H1 (cell line): ENCODE data around the gene SLC44A1. TPM values are rescaled to one million over a fixed set of nuclear protein-coding genes. Genes with fewer than 3 reads are reported as not detected.

Experiments
- CTCF ChIA-PET: fragments of 300-600 bp; sonication (Branson Sonifier 250); formaldehyde crosslinking; loops from one replicate; lab custom pipeline; 2021; ENCODE audit not compliant: partially characterized antibody; lab: Charles Lee
- POLR2A ChIA-PET: fragments of 300-600 bp; sonication (Branson Sonifier 250); formaldehyde crosslinking; loops from one replicate; lab custom pipeline; 2021; ENCODE audit warnings: inconsistent platforms; ENCODE audit not compliant: partially characterized antibody; lab: Charles Lee
- DNase-seq, 2 experiments: peaks; one replicate each; pipeline versions ENCODE4 v3.0.0 to v3.0.0-alpha.2; 2010 to 2022; ENCODE audit warnings: low spot score in 2 of 2, low read depth in 1 of 2, mixed read lengths in 1 of 2
- FAIRE-seq: peaks from 2 replicates; lab custom pipeline; 2011; peaks lifted over from hg19 to GRCh38; lab: Jason Lieb, UNC
- H2AFZ ChIP-seq: 2 replicates; pipeline ENCODE4 v1.8.1; 2012; ENCODE audit warnings: low read length, inconsistent platforms
- H2AK5ac ChIP-seq: 2 replicates; pipeline ENCODE4 v1.6.1; 2013; ENCODE audit warnings: low read depth, low read length
- H2BK120ac ChIP-seq: replicated peaks from 2 replicates; pipeline ENCODE3; 2013; ENCODE audit warnings: low read depth, low read length, inconsistent platforms
- H2BK12ac ChIP-seq: 2 replicates; pipeline ENCODE4 v1.6.1; 2013; ENCODE audit warnings: low read depth, low read length
- H2BK15ac ChIP-seq: 2 replicates; pipeline ENCODE4 v1.6.1; 2013; ENCODE audit warnings: low read length
- H2BK20ac ChIP-seq: 2 replicates; pipeline ENCODE4 v1.6.1; 2013; ENCODE audit warnings: low read length
- H2BK5ac ChIP-seq: 2 replicates; pipeline ENCODE4 v1.6.1; 2013; ENCODE audit warnings: low read depth, low read length
- H3K14ac ChIP-seq: 2 replicates; pipeline ENCODE4 v1.6.1; 2013; ENCODE audit warnings: inconsistent platforms; ENCODE audit not compliant: insufficient read length
- H3K18ac ChIP-seq: 2 replicates; pipeline ENCODE4 v1.6.1; 2013; ENCODE audit warnings: low read length; ENCODE audit errors: extremely low read depth
- H3K23ac ChIP-seq: 2 replicates; pipeline ENCODE4 v1.6.1; 2013; ENCODE audit warnings: inconsistent platforms; ENCODE audit not compliant: insufficient read length
- H3K23me2 ChIP-seq: 2 replicates; pipeline ENCODE4 v1.6.1; 2013; ENCODE audit warnings: low read depth, low read length
- H3K27ac ChIP-seq: 2 replicates; pipeline ENCODE4 v1.6.1; 2011; ENCODE audit warnings: low read depth, low read length, inconsistent platforms
- H3K27me3 ChIP-seq, 4 experiments: replicated peaks in 1 of 4; 1 replicate in 1 of 4; 2 replicates in 3 of 4; pipeline versions ENCODE4 v1.6.1 to v1.8.1; 2011 to 2013; ENCODE audit warnings: low read length in 3 of 4, mild to moderate bottlenecking in 3 of 4, inconsistent platforms in 2 of 4, mixed read lengths in 2 of 4, moderate library complexity in 1 of 4; ENCODE audit not compliant: control insufficient read depth in 3 of 4, insufficient read depth in 3 of 4; ENCODE audit errors: extremely low read depth in 1 of 4
- H3K36me3 ChIP-seq, 4 experiments: 2 replicates each; pipeline versions ENCODE4 v1.6.1 to v1.8.1; 2011 to 2013; ENCODE audit warnings: mild to moderate bottlenecking in 4 of 4, low read length in 3 of 4, moderate library complexity in 2 of 4, control low read depth in 1 of 4, inconsistent platforms in 1 of 4; ENCODE audit not compliant: insufficient read depth in 4 of 4, control insufficient read depth in 2 of 4
- H3K4ac ChIP-seq: replicated peaks from 2 replicates; pipeline ENCODE3; 2013; ENCODE audit warnings: low read length, low read depth, mixed read lengths, inconsistent platforms; ENCODE audit not compliant: insufficient read length
- H3K4me1 ChIP-seq, 4 experiments: replicated peaks in 1 of 4; 1 replicate in 1 of 4; 2 replicates in 3 of 4; pipeline versions ENCODE4 v1.6.1 to v1.8.1; 2011 to 2013; ENCODE audit warnings: low read length in 3 of 4, inconsistent platforms in 2 of 4, mixed read lengths in 1 of 4; ENCODE audit not compliant: insufficient read depth in 4 of 4, control insufficient read depth in 3 of 4
- H3K4me2 ChIP-seq, 2 experiments: 2 replicates each; pipeline versions ENCODE4 v1.6.1 to v1.8.1; 2011 to 2013; ENCODE audit warnings: low read depth in 2 of 2, low read length in 2 of 2, control low read depth in 1 of 2, inconsistent platforms in 1 of 2, mild to moderate bottlenecking in 1 of 2; ENCODE audit not compliant: insufficient read depth in 1 of 2
- H3K4me3 ChIP-seq, 4 experiments: fragments of 200-600, 300-600 bp in 1 of 4; sonication (generic), shearing (Covaris generic), sonication (Bioruptor Twin) in 1 of 4; 2 replicates each; pipeline versions ENCODE4 v1.5.1 to v1.8.1; 2011 to 2016; ENCODE audit warnings: low read length in 4 of 4, low read depth in 3 of 4, control low read depth in 2 of 4, inconsistent platforms in 2 of 4, mild to moderate bottlenecking in 2 of 4, mixed read lengths in 1 of 4, moderate library complexity in 1 of 4; ENCODE audit not compliant: insufficient read depth in 2 of 4; ENCODE audit errors: extremely low read depth in 1 of 4
- H3K56ac ChIP-seq: replicated peaks from 2 replicates; pipeline ENCODE3; 2013; ENCODE audit warnings: low read depth, mild to moderate bottlenecking, mixed read lengths, low read length, inconsistent platforms; ENCODE audit not compliant: insufficient read length
- H3K79me1 ChIP-seq: 2 replicates; pipeline ENCODE4 v1.6.1; 2013; ENCODE audit warnings: low read depth, low read length, control low read depth
- H3K79me2 ChIP-seq, 2 experiments: 2 replicates each; pipeline versions ENCODE4 v1.6.1 to v1.8.1; 2012 to 2013; ENCODE audit warnings: low read length in 2 of 2, mild to moderate bottlenecking in 2 of 2, inconsistent platforms in 1 of 2; ENCODE audit not compliant: insufficient read depth in 2 of 2, control insufficient read depth in 1 of 2
- H3K9ac ChIP-seq, 4 experiments: replicated peaks in 1 of 4; 1 replicate in 1 of 4; 2 replicates in 3 of 4; pipeline versions ENCODE4 v1.6.1 to v1.8.1; 2011 to 2013; ENCODE audit warnings: low read depth in 3 of 4, low read length in 3 of 4, control low read depth in 2 of 4, mild to moderate bottlenecking in 2 of 4, moderate library complexity in 2 of 4, inconsistent platforms in 1 of 4; ENCODE audit errors: extremely low read depth in 1 of 4
- H3K9me3 ChIP-seq, 2 experiments: 2 replicates each; pipeline versions ENCODE4 v1.6.1 to v1.8.1; 2012 to 2013; ENCODE audit warnings: mild to moderate bottlenecking in 2 of 2, moderate library complexity in 2 of 2, control low read depth in 1 of 2, inconsistent platforms in 1 of 2, low read depth in 1 of 2, low read length in 1 of 2, mixed read lengths in 1 of 2; ENCODE audit not compliant: insufficient read depth in 2 of 2
- H4K20me1 ChIP-seq, 2 experiments: replicated peaks in 1 of 2; 2 replicates each; pipeline versions ENCODE3 to v1.8.1; 2011 to 2013; ENCODE audit warnings: inconsistent platforms in 2 of 2, low read length in 2 of 2, mild to moderate bottlenecking in 1 of 2; ENCODE audit not compliant: insufficient read depth in 2 of 2, control insufficient read depth in 1 of 2
- H4K5ac ChIP-seq: 2 replicates; pipeline ENCODE4 v1.6.1; 2013; ENCODE audit warnings: low read length, low read depth, mixed read lengths, inconsistent platforms; ENCODE audit not compliant: insufficient read length
- H4K8ac ChIP-seq: 2 replicates; pipeline ENCODE4 v1.8.0; 2013; ENCODE audit warnings: mild to moderate bottlenecking, moderate library complexity, low read length, inconsistent platforms; ENCODE audit not compliant: insufficient read depth; ENCODE audit errors: extremely low read depth
- H4K91ac ChIP-seq: replicated peaks from 2 replicates; pipeline ENCODE3; 2013; ENCODE audit warnings: low read length, mixed read lengths, inconsistent platforms; ENCODE audit not compliant: insufficient read length
- BCL11A ChIP-seq, 2 experiments: IDR thresholded peaks; one replicate each; pipeline ENCODE4 v1.6.1; 2011; ENCODE audit warnings: low read depth in 2 of 2, low read length in 2 of 2, mild to moderate bottlenecking in 2 of 2
- CBX8 ChIP-seq: fragments of 300-800, 300-1000 bp; sonication (generic); IDR thresholded peaks from 2 replicates; pipeline ENCODE4 v1.7.1; 2016; ENCODE audit warnings: low read depth, low read length, borderline replicate concordance
- JUND ChIP-seq: IDR thresholded peaks from 2 replicates; pipeline ENCODE4 v1.6.1; 2011; ENCODE audit warnings: mild to moderate bottlenecking, improper control_type of control experiment, low read length
- KDM1A ChIP-seq: fragments of 200-600, 300-600 bp; sonication (generic); IDR thresholded peaks from 2 replicates; pipeline ENCODE4 v1.7.1; 2016; ENCODE audit warnings: mild to moderate bottlenecking, low read length, borderline replicate concordance
- KDM4A ChIP-seq: IDR thresholded peaks from one replicate; pipeline ENCODE4 v1.7.1; 2012; ENCODE audit warnings: low read depth, mild to moderate bottlenecking, moderate library complexity, low read length, inconsistent platforms; ENCODE audit not compliant: severe bottlenecking
- SAP30 ChIP-seq: fragments of 300-600 bp; sonication (generic); IDR thresholded peaks from 2 replicates; pipeline ENCODE4 v1.7.1; 2012; ENCODE audit warnings: low read length, moderate library complexity, mild to moderate bottlenecking, inconsistent platforms; ENCODE audit not compliant: insufficient read depth, insufficient replicate concordance
- ZNF274 ChIP-seq: IDR thresholded peaks from 2 replicates; pipeline ENCODE4 v1.7.0; 2012; ENCODE audit warnings: low read length, borderline replicate concordance; ENCODE audit errors: extremely low read depth
- polyA plus RNA-seq, 7 experiments: library from polyadenylated mRNA; depleted of rRNA in 3 of 7; stranded (reverse) in 5 of 7; unstranded in 2 of 7; fragments of >200 nt in 5 of 7; fragments of 200-250 nt in 2 of 7; gene quantifications; 1 replicate in 5 of 7; 2 replicates in 1 of 7; 4 replicates in 1 of 7; pipeline versions ENCODE4 v1.2.1 to v1.2.3, GENCODE V29; 2011 to 2013; ENCODE audit warnings: missing spikeins in 2 of 7, mixed read lengths in 2 of 7
- total RNA-seq: library from RNA; stranded (reverse); fragmentation: NEBNext Ultra II Directional; extraction: Animal tissue kit (Norgen Biotek cat#: 25700); gene quantifications from 2 replicates; pipeline ENCODE4 v1.2.1, GENCODE V29; 2021

The SLC44A1 gene
- total and polyA plus RNA-seq, 2 of the 8 experiments (the other 6 are each of a cell fraction or from before 2014, with no cell fraction given) = 30.5 to 71.2 TPM

- Histone ChIP-seq H2BK12ac (no peak overlapping the region), H4K5ac (no peak overlapping the region), H4K8ac (no peak overlapping the region), H3K9ac (no peak overlapping the region), H3K18ac (no peak overlapping the region), H3K23me2 (no peaks in the 10 kb centered on the region), H3K79me1 (no peaks in the 10 kb centered on the region), H3K27ac (no peak overlapping the region), H3K79me2 (0 out of 4 replicates have a peak, but pooled peaks cover 0 to 4% of the 10 kb centered on the region in 2 experiments), H3K4me3 (no peak overlapping the region), H3K56ac (no peak overlapping the region), H2AK5ac (no peak overlapping the region), H3K4ac (no peak overlapping the region), H3K9me3 (no peaks in the 10 kb centered on the region), H4K20me1 (no peaks in the 10 kb centered on the region), H3K4me2 (no peak overlapping the region), H4K91ac (no peak overlapping the region), H2BK15ac (no peak overlapping the region), H2BK20ac (no peak overlapping the region), H3K27me3 (no peaks in the 10 kb centered on the region), H3K23ac (no peak overlapping the region), H2BK5ac (no peak overlapping the region), H3K14ac (no peak overlapping the region), H3K4me1 (peaks cover 0 to 3% (median under 1%) of the 10 kb centered on the region in 4 experiments; a peak in 2 of 7 replicates), H2AFZ (no peak overlapping the region), H2BK120ac (no peak overlapping the region), H3K36me3 (peaks cover 0 to 25% (median 1%) of the 10 kb centered on the region in 4 experiments; a peak in 4 of 8 replicates)
- CTCF ChIA-PET = interaction anchor here (0.9 kb wide), 1 partner anchor 31 kb away, joined by 3 read pairs; no protein-coding TSS in a partner anchor
- POLR2A ChIA-PET = interaction anchor here (1.0 to 1.5 kb wide), 2 partner anchors 7 to 15 kb away, joined by 3 read pairs; no protein-coding TSS in a partner anchor
- no peak for FAIRE-seq
- TF ChIP-seq JUND (no peak), KDM4A (no peak), BCL11A (IDR thresholded peaks at IDR 0.05; ENCODE audit: low read depth in 2 of 2, low read length in 2 of 2) (no peak), CBX8 (no peak), KDM1A (no peak), ZNF274 (no peak), SAP30 (no peak)
- DNase-seq = no peak
These were observed 68.8 kb downstream of the SLC44A1 start for GRCh38 chr9:105313238-105313637.
